ENCODE data around the gene GTF2F1. TPM values are rescaled to one million over a fixed set of nuclear protein-coding genes. Genes with fewer than 3 reads are reported as not detected.
A peak's percentile ranks its signal among the peaks of the same experiment; 100 is the strongest.

Gene GTF2F1
- total RNA-seq, 1 experiment from 2014 or later = 67.2 TPM

GRCh38 chr19:6417713-6418561 is 25.0 kb upstream of the GTF2F1 start:
- H3K23ac ChIP-seq (ENCODE audit: insufficient read length, low read depth, low read length) = no peak overlapping the region
- no peak overlapping the region for H4K91ac ChIP-seq (ENCODE audit: insufficient read length, low read depth, low read length)
- H3K27me3 ChIP-seq (ENCODE audit: insufficient read depth, low read length) = no peaks in the 10 kb centered on the region
- no peaks in the 10 kb centered on the region for H3K4me1 ChIP-seq (ENCODE audit: insufficient read depth, low read length)
- peaks cover 7% of the 10 kb centered on the region for H3K79me1 ChIP-seq (ENCODE audit: insufficient read depth, low read depth, low read length, poor library complexity, severe bottlenecking)
- DNase-seq = no peak
- no peak overlapping the region for H3K27ac ChIP-seq (ENCODE audit: insufficient read length, low read depth, low read length)
- no peak overlapping the region for H3K56ac ChIP-seq (ENCODE audit: insufficient read length, low read depth, low read length)
- no peak overlapping the region for H3K14ac ChIP-seq (ENCODE audit: insufficient read depth, low read length)
- no peak overlapping the region for H3K4ac ChIP-seq (ENCODE audit: low read depth, low read length)
- H2BK12ac ChIP-seq (ENCODE audit: insufficient read length, low read depth, low read length) = no peak overlapping the region
- no peaks in the 10 kb centered on the region for H4K20me1 ChIP-seq (ENCODE audit: control insufficient read depth, insufficient read depth, insufficient read length)
- H3T11ph ChIP-seq (ENCODE audit: low read length) = no peak overlapping the region
- no peaks in the 10 kb centered on the region for H3K23me2 ChIP-seq (ENCODE audit: insufficient read length, low read depth, low read length, poor library complexity, severe bottlenecking)
- H2BK15ac ChIP-seq (ENCODE audit: low read depth, low read length) = no peak overlapping the region
- no CpG with 5 or more reads among the region's 33 CpGs for WGBS (ENCODE audit: extremely low coverage, insufficient read length, low lambda C conversion rate)
- H3K27ac Mint-ChIP-seq = no peak overlapping the region; a peak in 1 of 7 replicates
- H2AK5ac ChIP-seq (ENCODE audit: insufficient read length, low read length) = no peak overlapping the region
- peaks cover 5 to 26% of the 10 kb centered on the region in 2 experiments for H3K4me1 Mint-ChIP-seq
- no peak overlapping the region for H3K4me2 ChIP-seq (ENCODE audit: insufficient read depth, insufficient read length, low read length)
- H3K36me3 Mint-ChIP-seq (ENCODE audit: insufficient read depth in 1 of 3, low read depth in 3 of 3) = peaks cover 53 to 97% (median 95%) of the 10 kb centered on the region in 3 experiments
- no peak overlapping the region for H4K8ac ChIP-seq (replicated peaks; ENCODE audit: insufficient read length, low read depth, low read length)
- no peak overlapping the region for H3K4me3 Mint-ChIP-seq
- H3K9me3 Mint-ChIP-seq = no peaks in the 10 kb centered on the region; a peak in 1 of 5 replicates
- no peak overlapping the region for H3K18ac ChIP-seq (ENCODE audit: insufficient read length, low read depth, low read length)
- H2BK120ac ChIP-seq (ENCODE audit: low read depth, low read length, poor library complexity, severe bottlenecking) = no peak overlapping the region
- H4K5ac ChIP-seq (ENCODE audit: insufficient read length, low read depth, low read length) = no peak overlapping the region
- H3K27me3 Mint-ChIP-seq (ENCODE audit: low read depth) = no peaks in the 10 kb centered on the region
- peaks cover 32% of the 10 kb centered on the region for H3K79me2 ChIP-seq (ENCODE audit: insufficient read depth, low read length)
- no peaks in the 10 kb centered on the region for H3K9me3 ChIP-seq (ENCODE audit: control insufficient read depth, low read depth, low read length)
- no peak overlapping the region for H2AFZ ChIP-seq (ENCODE audit: low read length)
- H2BK20ac ChIP-seq (ENCODE audit: low read depth, low read length, poor library complexity, severe bottlenecking) = no peak overlapping the region
- no peak overlapping the region for H2BK5ac ChIP-seq (ENCODE audit: insufficient read length, low read length)
- H3K9ac ChIP-seq (ENCODE audit: extremely low read depth, insufficient read length, low read length) = no peak overlapping the region
- TF ChIP-seq, protein P1, sequence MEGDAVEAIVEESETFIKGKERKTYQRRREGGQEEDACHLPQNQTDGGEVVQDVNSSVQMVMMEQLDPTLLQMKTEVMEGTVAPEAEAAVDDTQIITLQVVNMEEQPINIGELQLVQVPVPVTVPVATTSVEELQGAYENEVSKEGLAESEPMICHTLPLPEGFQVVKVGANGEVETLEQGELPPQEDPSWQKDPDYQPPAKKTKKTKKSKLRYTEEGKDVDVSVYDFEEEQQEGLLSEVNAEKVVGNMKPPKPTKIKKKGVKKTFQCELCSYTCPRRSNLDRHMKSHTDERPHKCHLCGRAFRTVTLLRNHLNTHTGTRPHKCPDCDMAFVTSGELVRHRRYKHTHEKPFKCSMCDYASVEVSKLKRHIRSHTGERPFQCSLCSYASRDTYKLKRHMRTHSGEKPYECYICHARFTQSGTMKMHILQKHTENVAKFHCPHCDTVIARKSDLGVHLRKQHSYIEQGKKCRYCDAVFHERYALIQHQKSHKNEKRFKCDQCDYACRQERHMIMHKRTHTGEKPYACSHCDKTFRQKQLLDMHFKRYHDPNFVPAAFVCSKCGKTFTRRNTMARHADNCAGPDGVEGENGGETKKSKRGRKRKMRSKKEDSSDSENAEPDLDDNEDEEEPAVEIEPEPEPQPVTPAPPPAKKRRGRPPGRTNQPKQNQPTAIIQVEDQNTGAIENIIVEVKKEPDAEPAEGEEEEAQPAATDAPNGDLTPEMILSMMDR (conservative IDR thresholded peaks at IDR 0.05) = peak; percentile 55
